BE2C (cell line): Measurements from ENCODE around the gene C19orf67.

ENCODE experiments used
- DNase-seq: peaks from one replicate; pipeline ENCODE4 v3.0.0-alpha.2; 2020
- H3K27me3 ChIP-seq: fragments of 250-450 bp; sonication (Bioruptor Pico); 2 replicates; pipeline ENCODE4 v1.5.1; 2020; ENCODE audit warnings: mild to moderate bottlenecking
- H3K36me3 ChIP-seq: fragments of 250-450 bp; sonication (Bioruptor Pico); 2 replicates; pipeline ENCODE4 v1.5.1; 2020; ENCODE audit warnings: mild to moderate bottlenecking
- H3K4me1 ChIP-seq: fragments of 250-450 bp; sonication (Bioruptor Pico); 2 replicates; pipeline ENCODE4 v1.5.1; 2020
- H3K4me3 ChIP-seq: 2 replicates; pipeline ENCODE4 v1.5.1; 2011; ENCODE audit warnings: low read depth, low read length
- H3K9me3 ChIP-seq: fragments of 250-450 bp; sonication (Bioruptor Pico); 2 replicates; pipeline ENCODE4 v1.5.1; 2020
- CTCF ChIP-seq: IDR thresholded peaks from 2 replicates; pipeline ENCODE4 v1.5.1; 2012; ENCODE audit warnings: mild to moderate bottlenecking, low read depth, low read length

C19orf67 gene

GRCh38 chr19:14089662-14090508, 4.3 kb upstream of the C19orf67 start:
- H3K27me3 ChIP-seq: no peaks in the 10 kb centered on the region
- peaks cover 11% of the 10 kb centered on the region for H3K36me3 ChIP-seq
- no peaks in the 10 kb centered on the region for H3K4me1 ChIP-seq
- peak overlapping the region; percentile 63 for H3K4me3 ChIP-seq
- peak; percentile 74 for DNase-seq
- peaks cover 6% of the 10 kb centered on the region for H3K9me3 ChIP-seq
- no peak for TF ChIP-seq CTCF

- H3K36me3 ChIP-seq: peaks cover 11% of the 10 kb centered on the region
- peak; percentile 26; the same call in 1 of the 2 replicates for TF ChIP-seq CTCF
- H3K9me3 ChIP-seq: peaks cover 6% of the 10 kb centered on the region
- peak overlapping the region; percentile 46 for H3K4me3 ChIP-seq
- DNase-seq: no peak
- H3K27me3 ChIP-seq: no peaks in the 10 kb centered on the region
- no peaks in the 10 kb centered on the region for H3K4me1 ChIP-seq
Measured at GRCh38 chr19:14089412-14089661, 3.8 kb upstream of the C19orf67 start.

- Histone ChIP-seq H3K4me3 (peak overlapping the region; percentile 46), H3K27me3 (no peaks in the 10 kb centered on the region), H3K4me1 (no peaks in the 10 kb centered on the region), H3K9me3 (peaks cover 6% of the 10 kb centered on the region), H3K36me3 (peaks cover 11% of the 10 kb centered on the region)
- no peak for TF ChIP-seq CTCF
- DNase-seq: no peak
Measured at GRCh38 chr19:14088634-14089411, 3.2 kb upstream of the C19orf67 start.

- no peak for DNase-seq
- Histone ChIP-seq H3K4me1 (no peaks in the 10 kb centered on the region), H3K4me3 (no peak overlapping the region), H3K36me3 (peaks cover 11% of the 10 kb centered on the region), H3K27me3 (no peaks in the 10 kb centered on the region), H3K9me3 (no peaks in the 10 kb centered on the region)
- TF ChIP-seq CTCF: no peak
Measured at GRCh38 chr19:14086098-14086497, 515 bp upstream of the C19orf67 start.

- H3K4me1 ChIP-seq: no peaks in the 10 kb centered on the region
- no peaks in the 10 kb centered on the region for H3K27me3 ChIP-seq
- TF ChIP-seq CTCF: no peak
- H3K36me3 ChIP-seq: no peaks in the 10 kb centered on the region
- H3K4me3 ChIP-seq: no peak overlapping the region
- no peak for DNase-seq
- no peaks in the 10 kb centered on the region for H3K9me3 ChIP-seq
Measured at GRCh38 chr19:14082675-14082960, 3.0 kb downstream of the C19orf67 start.
